ENCODE data around the gene RELL2. TPM values are rescaled to one million over a fixed set of nuclear protein-coding genes. Genes with fewer than 3 reads are reported as not detected.

RELL2 gene
- total RNA-seq, 1 experiment from 2014 or later, result 9.8 TPM

- H3K79me1 ChIP-seq (ENCODE audit: insufficient read depth, low read depth, low read length, poor library complexity, severe bottlenecking), result no peaks in the 10 kb centered on the region
- H2BK15ac ChIP-seq (ENCODE audit: low read depth, low read length), result no peak overlapping the region
- Mint-ChIP-seq H3K9me3 (no peaks in the 10 kb centered on the region; a peak in 1 of 5 replicates), H3K27ac (no peak overlapping the region), H3K27me3 (ENCODE audit: low read depth) (no peaks in the 10 kb centered on the region), H3K4me3 (no peak overlapping the region), H3K36me3 (ENCODE audit: insufficient read depth in 1 of 3, low read depth in 3 of 3) (peaks cover 38 to 69% (median 46%) of the 10 kb centered on the region in 3 experiments), H3K4me1 (no peaks in the 10 kb centered on the region; a peak in 2 of 4 replicates)
- no peak overlapping the region for H2BK20ac ChIP-seq (ENCODE audit: low read depth, low read length, poor library complexity, severe bottlenecking)
- H3K79me2 ChIP-seq (ENCODE audit: insufficient read depth, low read length), result no peaks in the 10 kb centered on the region
- H4K20me1 ChIP-seq (ENCODE audit: control insufficient read depth, insufficient read depth, insufficient read length), result no peaks in the 10 kb centered on the region
- H3K4ac ChIP-seq (ENCODE audit: low read depth, low read length), result no peak overlapping the region
- no peak overlapping the region for H4K91ac ChIP-seq (ENCODE audit: insufficient read length, low read depth, low read length)
- no peak overlapping the region for H4K5ac ChIP-seq (ENCODE audit: insufficient read length, low read depth, low read length)
- no peak overlapping the region for H2BK5ac ChIP-seq (ENCODE audit: insufficient read length, low read length)
- H3K23ac ChIP-seq (ENCODE audit: insufficient read length, low read depth, low read length), result no peak overlapping the region
- no CpG with 5 or more reads among the region's 1 CpG for WGBS (ENCODE audit: extremely low coverage, insufficient read length, low lambda C conversion rate)
- H3K18ac ChIP-seq (ENCODE audit: insufficient read length, low read depth, low read length), result no peak overlapping the region
- no peak overlapping the region for H2AFZ ChIP-seq (ENCODE audit: low read length)
- no peak overlapping the region for H4K8ac ChIP-seq (replicated peaks; ENCODE audit: insufficient read length, low read depth, low read length)
- H2BK12ac ChIP-seq (ENCODE audit: insufficient read length, low read depth, low read length), result no peak overlapping the region
- no peak overlapping the region for H3T11ph ChIP-seq (ENCODE audit: low read length)
- no peaks in the 10 kb centered on the region for H3K9me3 ChIP-seq (ENCODE audit: control insufficient read depth, low read depth, low read length)
- H3K56ac ChIP-seq (ENCODE audit: insufficient read length, low read depth, low read length), result no peak overlapping the region
- no peaks in the 10 kb centered on the region for H3K4me1 ChIP-seq (ENCODE audit: insufficient read depth, low read length)
- no peak for TF ChIP-seq CTCF (conservative IDR thresholded peaks at IDR 0.05)
- no peak overlapping the region for H3K27ac ChIP-seq (ENCODE audit: insufficient read length, low read depth, low read length)
- H3K9ac ChIP-seq (ENCODE audit: extremely low read depth, insufficient read length, low read length), result no peak overlapping the region
- no peak overlapping the region for H3K4me2 ChIP-seq (ENCODE audit: insufficient read depth, insufficient read length, low read length)
- H2AK5ac ChIP-seq (ENCODE audit: insufficient read length, low read length), result no peak overlapping the region
- no peaks in the 10 kb centered on the region for H3K23me2 ChIP-seq (ENCODE audit: insufficient read length, low read depth, low read length, poor library complexity, severe bottlenecking)
- DNase-seq, result no peak
- H2BK120ac ChIP-seq (ENCODE audit: low read depth, low read length, poor library complexity, severe bottlenecking), result no peak overlapping the region
- H3K14ac ChIP-seq (ENCODE audit: insufficient read depth, low read length), result no peak overlapping the region
- no peaks in the 10 kb centered on the region for H3K27me3 ChIP-seq (ENCODE audit: insufficient read depth, low read length)
These were observed 20.6 kb downstream of the RELL2 start for GRCh38 chr5:141657404-141657803.
